Skin of body (tissue), 2 donors: ENCODE data around the gene SRPK1. TPM values are rescaled to one million over a fixed set of nuclear protein-coding genes. Genes with fewer than 3 reads are reported as not detected.

Source experiments
- DNase-seq: peaks from one replicate; lab custom pipeline; 2025; lab: John Stamatoyannopoulos, UW
- total RNA-seq: library from RNA; depleted of rRNA; stranded (reverse); fragments of >200 nt; gene quantifications from one replicate; pipeline ENCODE4 v1.2.3, GENCODE V29; 2014

Gene SRPK1
- total RNA-seq, 1 donor from 2014 or later = 54.5 TPM

DNA sequence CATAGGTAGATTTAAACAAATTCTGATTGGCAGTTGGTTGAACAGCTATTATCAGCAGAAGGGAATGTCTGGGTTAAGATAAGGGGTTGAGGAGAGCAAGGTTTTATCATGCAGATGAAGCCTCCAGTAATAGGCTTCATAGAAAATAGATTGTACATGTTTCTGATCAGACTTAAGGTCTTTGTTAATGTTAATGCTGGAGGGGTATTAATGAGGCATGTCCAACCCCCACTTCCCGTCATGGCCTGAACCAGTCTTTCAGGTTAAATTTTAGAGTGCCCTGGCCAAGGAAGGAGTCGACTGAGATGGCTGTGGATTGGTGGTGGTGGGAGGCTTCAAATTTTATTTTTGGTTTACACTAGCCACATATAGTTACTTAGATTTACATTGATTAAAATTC lies 136.7 kb downstream of the SRPK1 start:
- no peak for DNase-seq

Other genes starting within 250 kb of the SRPK1 start
- gene FKBP5, start 232.2 kb downstream of the SRPK1 start, total RNA-seq = 10.3 TPM
- gene ARMC12, start 184.1 kb downstream of the SRPK1 start, total RNA-seq = not detected
- not detected for gene CLPSL2, start 144.5 kb downstream of the SRPK1 start, total RNA-seq
- not detected for gene CLPSL1, start 140.1 kb downstream of the SRPK1 start, total RNA-seq
- gene CLPS, start 123.8 kb downstream of the SRPK1 start, total RNA-seq = 2.7 TPM
- not detected for gene LHFPL5, start 115.7 kb downstream of the SRPK1 start, total RNA-seq
- 0.20 TPM for gene SLC26A8, start 103.5 kb upstream of the SRPK1 start, total RNA-seq
- 52.6 TPM for gene MAPK14, start 106.7 kb upstream of the SRPK1 start, total RNA-seq
- 29.5 TPM for gene MAPK13, start 209.4 kb upstream of the SRPK1 start, total RNA-seq